Heart left ventricle (tissue), 16 donors: ENCODE measurements around the gene TSPAN33. TPM values are rescaled to one million over a fixed set of nuclear protein-coding genes. Genes with fewer than 3 reads are reported as not detected.

ENCODE experiments used
- ATAC-seq, 4 donors: fragments of 200-7000 bp; cut with Tn5 transposase; one replicate each; pipeline ENCODE4 v1.9.1; 2020 to 2022; ENCODE audit warnings: moderate library complexity in 4 of 4, mild to moderate bottlenecking in 3 of 4, moderate number of reproducible peaks in 1 of 4
- DNase-seq, 5 donors: peaks; one replicate each; pipeline ENCODE4 v3.0.0-alpha.2; 2020
- H3K27ac ChIP-seq, 12 donors: fragments of 200-600 bp; sonication (generic) in 4 of 12; one replicate each; pipeline versions ENCODE4 v1.5.0 to v1.8.0; 2016 to 2022; ENCODE audit warnings: mild to moderate bottlenecking in 2 of 12
- H3K27me3 ChIP-seq, 9 donors: fragments of 200-600 bp; sonication (generic) in 2 of 9; one replicate each; pipeline versions ENCODE4 v1.5.1 to v1.8.0; 2016 to 2022; ENCODE audit warnings: mild to moderate bottlenecking in 3 of 9
- H3K36me3 ChIP-seq, 9 donors: fragments of 200-600 bp; sonication (generic) in 2 of 9; one replicate each; pipeline versions ENCODE4 v1.5.0 to v1.8.0; 2018 to 2022; ENCODE audit warnings: mild to moderate bottlenecking in 2 of 9
- H3K4me1 ChIP-seq, 12 donors: fragments of 200-600 bp; sonication (generic) in 4 of 12; one replicate each; pipeline versions ENCODE4 v1.5.0 to v1.8.0; 2016 to 2022; ENCODE audit warnings: mild to moderate bottlenecking in 3 of 12
- H3K4me3 ChIP-seq, 12 donors: fragments of 200-600 bp; sonication (generic) in 4 of 12; one replicate each; pipeline versions ENCODE4 v1.5.0 to v1.8.0; 2017 to 2022; ENCODE audit warnings: mild to moderate bottlenecking in 9 of 12, moderate library complexity in 4 of 12
- H3K9me3 ChIP-seq, 12 donors: fragments of 200-600 bp; sonication (generic) in 4 of 12; one replicate each; pipeline versions ENCODE4 v1.5.0 to v1.8.0; 2016 to 2022; ENCODE audit warnings: mild to moderate bottlenecking in 1 of 12
- CTCF ChIP-seq, 12 donors: fragments of 200-600 bp; sonication (generic) in 4 of 12; IDR thresholded peaks; one replicate each; pipeline versions ENCODE4 v1.5.0 to v1.8.0; 2018 to 2022; ENCODE audit warnings: antibody characterized with exemption in 12 of 12, mild to moderate bottlenecking in 5 of 12
- POLR2A ChIP-seq, 2 donors: fragments of 450-650 bp; IDR thresholded peaks; one replicate each; pipeline ENCODE4 v1.6.1; 2017; ENCODE audit warnings: antibody characterized with exemption in 2 of 2, mild to moderate bottlenecking in 2 of 2, moderate library complexity in 2 of 2
- WGBS, 4 donors: extraction: QIAGEN DNeasy Blood & Tissue Kit in 2 of 4; methylation state at CpG; one replicate each; pipeline versions ENCODE4 v1.1.5 to v1.1.7; 2013 to 2018; 5-methylcytosine and 5-hydroxymethylcytosine counted together
- intact Hi-C, 10 donors: fragments of 100-400 bp; cut with DNase I; formaldehyde crosslinking; loops; one replicate each; pipeline versions ENCODE4 v1.11.1 to v1.14.2; 2022
- polyA plus RNA-seq, 2 donors: library from polyadenylated mRNA; stranded (reverse); fragments of 200-250 nt; gene quantifications; one replicate each; pipeline ENCODE4 v1.2.3, GENCODE V29; 2013
- total RNA-seq, 9 donors: library from RNA; depleted of rRNA in 2 of 9; stranded (reverse); fragments of >200 nt in 2 of 9; fragmentation: NEBNext Ultra II Directional in 3 of 9; extraction: Animal tissue kit (Norgen Biotek cat#: 25700) in 3 of 9; gene quantifications; one replicate each; pipeline versions ENCODE4 v1.1.0 to v1.2.4, GENCODE V29; 2016 to 2023
- donor health status: ischemic (EF 13 %, LVEDD 7.1; RV severe dilation, severe dysfunction).
- donor health status: healthy with polysubstance abuse.
- donor health status: DM: no; HTN: yes; CAD: no.
- donor health status: DM: no; HTN: no; CAD: no.
- donor health status: ischemic (EF 25% LVEDD 6.9; RV normal size, moderate dysfunction).
- donor health status: ischemic (EF 25% LVEDD 5.7; RV mildly dilated, moderate dysfunction).
- donor health status: healthy.
- donor health status: DM: yes; HTN: yes; CAD: no.
- donor health status: ischemic (EF 35%, LVEDD 5.7; RV mildly dilated, moderate dysfunction).
- donor health status: nonischemic (EF 11% LVEDD 7.7; RV severe dilation, severe dysfunction).
- donor health status: DM: yes; HTN: yes; CAD: no.
- donor health status: PGD.
- donor health status: ischemic (EF 29% LVEDD 5.4; RV normal size, mild dysfunction).
- donor health status: nonischemic (EF 23%, LVEDD 6.1; RV moderate dilation, normal function).

TSPAN33 gene
- total and polyA plus RNA-seq, 11 donors: 3.0 to 21.5 (median 8.8) TPM

- Histone ChIP-seq H3K27me3 (peaks cover 0 to 32% (median 0%) of the 10 kb centered on the region in 9 donors), H3K9me3 (no peaks in the 10 kb centered on the region), H3K27ac (no peak overlapping the region), H3K36me3 (no peaks in the 10 kb centered on the region), H3K4me1 (peaks cover 0 to 24% (median 6%) of the 10 kb centered on the region in 12 donors), H3K4me3 (no peak overlapping the region)
- 46 to 58% (median 52%) methylated on average over 6 of the region's 6 CpGs for WGBS, 4 donors
- intact Hi-C loops: no loop called here
- DNase-seq (no peak), ATAC-seq (no peak)
- TF ChIP-seq POLR2A (IDR thresholded peaks at IDR 0.05) (no peak), CTCF (IDR thresholded peaks at IDR 0.05) (no peak)
Observed at GRCh38 chr7:129184981-129185670, 40.6 kb downstream of the TSPAN33 start.

GRCh38 chr7:129186749-129187260 is 42.3 kb downstream of the TSPAN33 start:
- ATAC-seq (no peak), DNase-seq (no peak)
- H3K36me3 ChIP-seq: no peaks in the 10 kb centered on the region
- peaks cover 0 to 37% (median 0%) of the 10 kb centered on the region in 9 donors for H3K27me3 ChIP-seq
- intact Hi-C loops: no loop called here
- TF ChIP-seq POLR2A (IDR thresholded peaks at IDR 0.05) (no peak), CTCF (IDR thresholded peaks at IDR 0.05) (no peak)
- WGBS, 4 donors: 85 to 98% (median 89%) methylated on average over 6 of the region's 6 CpGs
- no peak overlapping the region for H3K4me3 ChIP-seq
- H3K4me1 ChIP-seq: peaks cover 0 to 29% (median 6%) of the 10 kb centered on the region in 12 donors
- no peaks in the 10 kb centered on the region for H3K9me3 ChIP-seq
- H3K27ac ChIP-seq: no peak overlapping the region

GRCh38 chr7:129187681-129188371 is 43.3 kb downstream of the TSPAN33 start:
- no peak for ATAC-seq
- peaks cover 0 to 29% (median 6%) of the 10 kb centered on the region in 12 donors for H3K4me1 ChIP-seq
- peak overlapping the region in 5 of 12 donors; percentile 23 to 67 (median 39) for H3K27ac ChIP-seq
- no peak for DNase-seq
- H3K9me3 ChIP-seq: no peaks in the 10 kb centered on the region
- H3K36me3 ChIP-seq: no peaks in the 10 kb centered on the region
- peak overlapping the region in 11 of 12 donors; percentile 56 to 93 (median 84) for H3K4me3 ChIP-seq
- WGBS, 4 donors: 29 to 32% (median 30%) methylated on average over 14 of the region's 14 CpGs
- no peak for TF ChIP-seq POLR2A (IDR thresholded peaks at IDR 0.05)
- no peak for TF ChIP-seq CTCF (IDR thresholded peaks at IDR 0.05)
- intact Hi-C loops: no loop called here
- peaks cover 0 to 37% (median 0%) of the 10 kb centered on the region in 9 donors for H3K27me3 ChIP-seq

- Histone ChIP-seq H3K36me3 (no peaks in the 10 kb centered on the region), H3K27ac (peak within 1 kb of the TSS in 6 of 12 donors; percentile 23 to 70 (median 47)), H3K4me1 (peaks cover 0 to 29% (median 6%) of the 10 kb centered on the region in 12 donors), H3K4me3 (peak within 1 kb of the TSS; percentile 56 to 93 (median 81)), H3K27me3 (peaks cover 0 to 37% (median 0%) of the 10 kb centered on the region in 9 donors), H3K9me3 (no peaks in the 10 kb centered on the region)
- ATAC-seq (peak; percentile 66 to 87 (median 82)), DNase-seq (peak; percentile 41 to 80 (median 57))
- WGBS, 4 donors: 1 to 2% (median 1%) methylated on average over 14 to 48 of the region's 48 CpGs
- intact Hi-C loops: no loop called here
- TF ChIP-seq CTCF (IDR thresholded peaks at IDR 0.05) (no peak), POLR2A (IDR thresholded peaks at IDR 0.05) (no peak)
Observed at GRCh38 chr7:129188372-129188891, 43.9 kb downstream of the TSPAN33 start, which contains the start of gene SMO. Gene SMO, plus strand, starts transcription at chr7:129188633. Its CDS starts 519 bp downstream, at chr7:129189152.
